Measurements from ENCODE around the gene MFAP2.

The MFAP2 gene

GRCh38 chr1:16981269-16981849 is 939 bp upstream of the MFAP2 start:
- DNase-seq (ENCODE audit: low read depth in 2 of 2) = no peak

- no peak for DNase-seq (ENCODE audit: low read depth in 2 of 2)
These were observed 719 bp downstream of the MFAP2 start for GRCh38 chr1:16979475-16980327.

GRCh38 chr1:16978567-16979474 is 1.6 kb downstream of the MFAP2 start:
- DNase-seq (ENCODE audit: low read depth in 2 of 2) = no peak

- no peak for DNase-seq (ENCODE audit: low read depth in 2 of 2)
These were observed 2.3 kb downstream of the MFAP2 start for GRCh38 chr1:16978139-16978538.

- DNase-seq (ENCODE audit: low read depth in 2 of 2) = no peak
These were observed 3.0 kb downstream of the MFAP2 start for GRCh38 chr1:16977377-16977776.

GRCh38 chr1:16976966-16977365 is 3.5 kb downstream of the MFAP2 start:
- no peak for DNase-seq (ENCODE audit: low read depth in 2 of 2)

GRCh38 chr1:16975838-16976237 is 4.6 kb downstream of the MFAP2 start:
- DNase-seq (ENCODE audit: low read depth in 2 of 2) = no peak

- no peak for DNase-seq (ENCODE audit: low read depth in 2 of 2)
These were observed 5.2 kb downstream of the MFAP2 start for GRCh38 chr1:16975211-16975610.

GRCh38 chr1:16973215-16973614 is 7.2 kb downstream of the MFAP2 start:
- DNase-seq (ENCODE audit: low read depth in 2 of 2) = no peak

GRCh38 chr1:16972189-16972895 is 8.1 kb downstream of the MFAP2 start:
- DNase-seq (ENCODE audit: low read depth in 2 of 2) = no peak

GRCh38 chr1:16971341-16972188 is 8.9 kb downstream of the MFAP2 start:
- DNase-seq (ENCODE audit: low read depth in 2 of 2) = no peak

GRCh38 chr1:16970132-16970910 is 10.1 kb downstream of the MFAP2 start:
- DNase-seq (ENCODE audit: low read depth in 2 of 2) = no peak

GRCh38 chr1:16969651-16970050 is 10.8 kb downstream of the MFAP2 start:
- DNase-seq (ENCODE audit: low read depth in 2 of 2) = no peak

- no peak for DNase-seq (ENCODE audit: low read depth in 2 of 2)
These were observed 11.3 kb downstream of the MFAP2 start for GRCh38 chr1:16969057-16969611.

GRCh38 chr1:16968372-16968771 is 12.0 kb downstream of the MFAP2 start:
- DNase-seq (ENCODE audit: low read depth in 2 of 2) = no peak

- no peak for DNase-seq (ENCODE audit: low read depth in 2 of 2)
These were observed 12.5 kb downstream of the MFAP2 start for GRCh38 chr1:16967962-16968361.

- DNase-seq (ENCODE audit: low read depth in 2 of 2) = no peak
These were observed 13.3 kb downstream of the MFAP2 start for GRCh38 chr1:16967095-16967575.

GRCh38 chr1:16966282-16966681 is 14.1 kb downstream of the MFAP2 start:
- no peak for DNase-seq (ENCODE audit: low read depth in 2 of 2)

- DNase-seq (ENCODE audit: low read depth in 2 of 2) = no peak
These were observed 14.8 kb downstream of the MFAP2 start for GRCh38 chr1:16965486-16966067.
